K562 (cell line): Measurements from ENCODE around the gene DAB2IP. TPM values are rescaled to one million over a fixed set of nuclear protein-coding genes. Genes with fewer than 3 reads are reported as not detected.
A peak's percentile ranks its signal among the peaks of the same experiment; 100 is the strongest.

Experiments
- ATAC-seq: fragments of 200-7000 bp; cut with Tn5 transposase; 3 replicates; pipeline ENCODE4 v1.9.1; 2020; ENCODE audit warnings: moderate library complexity
- BruUV-seq: library from RNA; stranded (reverse); fragments of 400-500 nt; replicated peaks from 2 replicates; lab custom pipeline; 2021; lab: Mats Ljungman, UMichigan
- CTCF ChIA-PET: fragments of 300-600 bp; formaldehyde crosslinking; extraction: SDS; loops from one replicate; lab custom pipeline; 2021; ENCODE audit warnings: low intra/inter-chr PET ratio; lab: Yijun Ruan, JAX
- POLR2A ChIA-PET: fragments of 300-600, 350-650 bp; sonication (Branson Sonifier 250); formaldehyde crosslinking; extraction: SDS; loops from one replicate; lab custom pipeline; 2021; ENCODE audit warnings: antibody characterized with exemption, inconsistent platforms; lab: Yijun Ruan, JAX
- DNase-seq, 4 experiments: peaks; one replicate each; pipeline versions ENCODE4 v3.0.0 to v3.0.0-alpha.2; 2011 to 2018; ENCODE audit warnings: low spot score in 3 of 4, mixed read lengths in 3 of 4; ENCODE audit errors: extremely low read depth in 1 of 4
- FAIRE-seq: peaks from 2 replicates; lab custom pipeline; 2011; peaks lifted over from hg19 to GRCh38; lab: Jason Lieb, UNC
- H2AFZ ChIP-seq: 2 replicates; pipeline ENCODE4 v1.6.0; 2011; ENCODE audit warnings: low read depth, low read length, control low read depth, inconsistent platforms
- H3K27ac ChIP-seq: fragments of 200-600 bp; 3 replicates; pipeline ENCODE4 v1.8.0; 2011; ENCODE audit warnings: low read depth, mild to moderate bottlenecking, control low read depth, inconsistent platforms, low read length, moderate library complexity, mixed read lengths; ENCODE audit errors: extremely low read depth
- H3K27me3 ChIP-seq, 2 experiments: fragments of 300-600 bp in 1 of 2; 2 replicates in 1 of 2; 3 replicates in 1 of 2; pipeline versions ENCODE4 v1.6.0 to v1.8.0; 2011; ENCODE audit warnings: inconsistent platforms in 2 of 2, low read length in 2 of 2, mild to moderate bottlenecking in 1 of 2, mixed read lengths in 1 of 2, moderate library complexity in 1 of 2; ENCODE audit not compliant: control insufficient read depth in 2 of 2, insufficient read depth in 2 of 2
- H3K36me3 ChIP-seq: fragments of 300-600 bp; 3 replicates; pipeline ENCODE4 v1.8.0; 2011; ENCODE audit warnings: mild to moderate bottlenecking, low read length, inconsistent platforms; ENCODE audit not compliant: control insufficient read depth, insufficient read depth
- H3K4me1 ChIP-seq, 2 experiments: fragments of 200-600 bp in 1 of 2; replicated peaks in 1 of 2; 2 replicates in 1 of 2; 3 replicates in 1 of 2; pipeline versions ENCODE4 v1.5.1 to v1.8.0; 2011; ENCODE audit warnings: inconsistent platforms in 2 of 2, low read length in 2 of 2, mild to moderate bottlenecking in 1 of 2, mixed read lengths in 1 of 2, moderate library complexity in 1 of 2; ENCODE audit not compliant: control insufficient read depth in 2 of 2, insufficient read depth in 2 of 2
- H3K4me2 ChIP-seq: 2 replicates; pipeline ENCODE4 v1.6.1; 2011; ENCODE audit warnings: low read length, control low read depth, inconsistent platforms, mixed read lengths; ENCODE audit not compliant: insufficient read depth
- H3K4me3 ChIP-seq: fragments of 200-600 bp; sonication (generic), shearing (Covaris generic); 2 replicates; pipeline ENCODE4 v1.5.1; 2016; ENCODE audit warnings: control low read depth, inconsistent platforms
- H3K79me2 ChIP-seq: fragments of 200-600 bp; 3 replicates; pipeline ENCODE4 v1.8.0; 2011; ENCODE audit warnings: low read length, inconsistent platforms; ENCODE audit not compliant: control insufficient read depth, insufficient read depth
- H3K9ac ChIP-seq, 2 experiments: 2 replicates each; pipeline versions ENCODE4 v1.6.0 to v1.6.1; 2011; ENCODE audit warnings: low read depth in 2 of 2, low read length in 2 of 2, control low read depth in 1 of 2, inconsistent platforms in 1 of 2, mild to moderate bottlenecking in 1 of 2, mixed read lengths in 1 of 2; ENCODE audit not compliant: insufficient read depth in 1 of 2
- H3K9me1 ChIP-seq: one replicate; pipeline ENCODE4 v1.6.0; 2011; ENCODE audit warnings: inconsistent platforms, mild to moderate bottlenecking, low read length, moderate library complexity; ENCODE audit not compliant: control insufficient read depth, insufficient read depth
- H3K9me3 ChIP-seq: replicated peaks from 2 replicates; pipeline ENCODE4 v1.5.1; 2011; ENCODE audit warnings: low read depth, low read length, inconsistent platforms; ENCODE audit not compliant: control insufficient read depth, insufficient read depth
- H4K20me1 ChIP-seq: replicated peaks from 2 replicates; pipeline ENCODE4 v1.6.1; 2011; ENCODE audit warnings: low read length, inconsistent platforms, mixed read lengths; ENCODE audit not compliant: control insufficient read depth, insufficient read depth
- ASH1L ChIP-seq: fragments of 450-650 bp; IDR thresholded peaks from 2 replicates; pipeline ENCODE4 v1.6.1; 2018; ENCODE audit warnings: borderline replicate concordance, mild to moderate bottlenecking, low read depth; ENCODE audit not compliant: partially characterized antibody
- CBX1 ChIP-seq: sonication (generic); IDR thresholded peaks from 2 replicates; pipeline ENCODE4 v1.6.1; 2016; ENCODE audit warnings: antibody characterized with exemption, low read depth, mild to moderate bottlenecking
- ETS2 ChIP-seq: IDR thresholded peaks from 2 replicates; pipeline ENCODE4 v1.6.1; 2016; ENCODE audit warnings: borderline replicate concordance, missing genetic modification characterization, mild to moderate bottlenecking, moderate library complexity, missing compliant biosample characterization; ENCODE audit not compliant: poor library complexity, severe bottlenecking
- HCFC1 ChIP-seq: IDR thresholded peaks from 2 replicates; pipeline ENCODE4 v1.6.1; 2012; ENCODE audit warnings: low read depth, low read length, improper control_type of control experiment
- LCOR ChIP-seq: sonication (generic); formaldehyde crosslinking; IDR thresholded peaks from 2 replicates; pipeline ENCODE4 v1.8.0; 2022; ENCODE audit warnings: mild to moderate bottlenecking, missing genetic modification reagents
- MYBL2 ChIP-seq, 2 experiments: fragments of 450-650 bp in 1 of 2; sonication (generic) in 1 of 2; formaldehyde crosslinking in 1 of 2; IDR thresholded peaks; 2 replicates each; pipeline versions ENCODE4 v1.6.1 to v1.8.1; 2017 to 2022; ENCODE audit warnings: borderline replicate concordance in 1 of 2, inconsistent platforms in 1 of 2, low read depth in 1 of 2, mild to moderate bottlenecking in 1 of 2, missing genetic modification reagents in 1 of 2, moderate library complexity in 1 of 2
- NCOA2 ChIP-seq, 2 experiments: fragments of 450-650 bp; IDR thresholded peaks; 2 replicates each; pipeline ENCODE4 v1.6.1; 2018; ENCODE audit warnings: mild to moderate bottlenecking in 2 of 2, moderate library complexity in 1 of 2; ENCODE audit not compliant: partially characterized antibody in 2 of 2
- PHB2 ChIP-seq: fragments of 450-650 bp; IDR thresholded peaks from 2 replicates; pipeline ENCODE4 v1.6.1; 2017; ENCODE audit warnings: low read depth
- RFX1 ChIP-seq: fragments of 450-650 bp; IDR thresholded peaks from 2 replicates; pipeline ENCODE4 v1.6.1; 2016; ENCODE audit warnings: mild to moderate bottlenecking, moderate library complexity
- SIRT6 ChIP-seq: IDR thresholded peaks from one replicate; pipeline ENCODE4 v1.6.1; 2012; ENCODE audit warnings: low read depth, mild to moderate bottlenecking, control low read depth, inconsistent platforms, low read length, moderate library complexity
- ZFP30 ChIP-seq: fragments of 250-450 bp; sonication (Bioruptor Pico); IDR thresholded peaks from 2 replicates; pipeline ENCODE4 v1.8.0; 2022; ENCODE audit warnings: moderate library complexity, mild to moderate bottlenecking, inconsistent platforms, borderline replicate concordance
- WGBS: fragments of 100-300 bp; shearing (Covaris generic); methylation state at CpG from one replicate; pipeline ENCODE4 v1.1.6; 2016; ENCODE audit warnings: low coverage, mixed read lengths; ENCODE audit not compliant: insufficient coverage; ENCODE audit errors: missing lambda C conversion rate; 5-methylcytosine and 5-hydroxymethylcytosine counted together
- in situ Hi-C: fragments of 300-500 bp; cut with MboI; formaldehyde crosslinking; loops from 4 replicates; pipeline ENCODE4 v1.15.0; 2018; ENCODE audit warnings: inconsistent platforms, mixed read lengths
- intact Hi-C: fragments of 100-400 bp; cut with micrococcal nuclease; formaldehyde crosslinking; loops from 2 replicates; pipeline ENCODE4 v1.14.2; 2022
- polyA plus RNA-seq, 8 experiments: library from polyadenylated mRNA; depleted of rRNA in 4 of 8; stranded (reverse) in 5 of 8; unstranded in 3 of 8; fragments of >200 nt; fragmentation: Nextera tagmentation in 2 of 8; fragmentation: Illumina TruSeq in 1 of 8; extraction: Ambion mirVana in 2 of 8; extraction: Trizol in 1 of 8; gene quantifications; 2 replicates each; pipeline versions ENCODE4 v1.2.1 to v1.2.3, GENCODE V29; 2011 to 2014; ENCODE audit warnings: inconsistent platforms in 1 of 8, missing spikeins in 1 of 8
- total RNA-seq, 7 experiments: library from RNA; depleted of rRNA in 6 of 7; stranded (reverse); fragments of >200 nt in 6 of 7; fragmentation: Illumina TruSeq in 2 of 7; extraction: Trizol in 2 of 7; gene quantifications; 2 replicates each; pipeline versions ENCODE4 v1.2.1 to v1.2.3, GENCODE V29; 2011 to 2021; ENCODE audit warnings: low replicate concordance in 1 of 7

DAB2IP gene
- total and polyA plus RNA-seq, 9 of the 15 experiments (the other 6 are each of a cell fraction or from before 2014, with no cell fraction given) = 0.04 to 0.31 (median 0.08) TPM; not detected in 5

- Histone ChIP-seq H3K4me1 (no peaks in the 10 kb centered on the region), H3K79me2 (no peaks in the 10 kb centered on the region), H3K27ac (no peak overlapping the region), H4K20me1 (peaks cover 19% of the 10 kb centered on the region)
- no peak for TF ChIP-seq ZFP30
- TF ChIP-seq RFX1 = peak; percentile 48
- TF ChIP-seq CBX1 = no peak
- TF ChIP-seq, all 486 proteins: peak for 1
- no peak for FAIRE-seq
- no peak for DNase-seq
- no peak overlapping the region; a peak in 1 of 4 replicates for H3K9ac ChIP-seq
- BruUV-seq = no TSS peak
- ChIA-PET CTCF (no interaction called here), POLR2A (no interaction called here)
- H3K36me3 ChIP-seq = no peaks in the 10 kb centered on the region
- WGBS = 0% methylated on average over 7 of the region's 7 CpGs
- H3K4me2 ChIP-seq = no peak overlapping the region
- in situ Hi-C loops (no loop called here), intact Hi-C loops (no loop called here)
- no peak for ATAC-seq
- no peaks in the 10 kb centered on the region for H3K9me3 ChIP-seq
- no peaks in the 10 kb centered on the region for H3K9me1 ChIP-seq
- H3K4me3 ChIP-seq = no peak overlapping the region
- H2AFZ ChIP-seq = no peak overlapping the region
- H3K27me3 ChIP-seq = peaks cover 4 to 76% of the 10 kb centered on the region in 2 experiments; a peak in 3 of 5 replicates
Observed at GRCh38 chr9:121755581-121755980, 104.1 kb downstream of the DAB2IP start.

GRCh38 chr9:121756474-121757280 is 105.2 kb downstream of the DAB2IP start:
- intact Hi-C loops (no loop called here), in situ Hi-C loops (no loop called here)
- no peak for FAIRE-seq
- no peak for TF ChIP-seq PHB2
- no peak for TF ChIP-seq SIRT6
- no peak for TF ChIP-seq MYBL2 (IDR thresholded peaks at IDR 0.05; ENCODE audit: low read depth)
- TF ChIP-seq MYBL2 (CRISPR knock-in tag; IDR thresholded peaks at IDR 0.05; ENCODE audit: borderline replicate concordance) = no peak
- TF ChIP-seq NCOA2 (IDR thresholded peaks at IDR 0.05; ENCODE audit: partially characterized antibody in 2 of 2) = no peak
- no peak for TF ChIP-seq HCFC1
- no peak for TF ChIP-seq ETS2 (tag)
- TF ChIP-seq LCOR (CRISPR knock-in tag) = no peak
- TF ChIP-seq ASH1L = no peak
- no TSS peak for BruUV-seq
- Histone ChIP-seq H3K9me1 (peaks cover 3% of the 10 kb centered on the region), H2AFZ (no peak overlapping the region), H4K20me1 (peaks cover 27% of the 10 kb centered on the region), H3K4me3 (no peak overlapping the region), H3K4me2 (no peak overlapping the region), H3K27ac (no peak overlapping the region), H3K79me2 (no peaks in the 10 kb centered on the region), H3K9ac (no peak overlapping the region), H3K36me3 (no peaks in the 10 kb centered on the region), H3K4me1 (no peaks in the 10 kb centered on the region), H3K27me3 (peaks cover under 1 to 76% of the 10 kb centered on the region in 2 experiments; a peak in 3 of 5 replicates), H3K9me3 (no peaks in the 10 kb centered on the region)
- POLR2A ChIA-PET = interaction anchor here (0.7 kb wide), 1 partner anchor 68 kb away, joined by 3 read pairs; no protein-coding TSS in a partner anchor
- 2% methylated on average over 16 of the region's 16 CpGs for WGBS
- CTCF ChIA-PET = no interaction called here
- ATAC-seq = no peak
- DNase-seq = no peak
